ENCODE results near the gene PHETA2.
"Not testable (repeated sequence)": the region's sequence is repeated elsewhere in the genome, so short reads cannot be mapped to it uniquely, and the experiment has no call there.

DNA sequence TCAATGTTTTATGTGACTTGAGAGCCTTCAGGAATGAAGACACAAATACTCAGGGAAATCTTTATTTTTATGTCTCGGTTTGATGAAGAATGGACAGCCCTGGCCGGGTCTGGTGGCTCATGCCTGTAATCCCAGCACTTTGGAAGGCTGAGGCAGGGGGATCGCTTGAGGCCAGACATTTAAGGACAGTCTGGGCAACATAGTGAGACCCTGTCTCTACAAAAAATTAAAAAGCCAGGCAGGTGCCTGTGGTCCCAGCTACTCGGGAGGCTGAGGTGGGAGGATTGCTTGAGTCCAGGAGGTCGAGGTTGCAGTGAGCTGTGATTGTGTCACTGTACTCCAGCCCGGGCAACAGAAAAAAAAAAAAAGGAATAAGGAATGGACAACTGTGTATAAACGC, 2.5 kb upstream of the PHETA2 start:
- TF ChIP-seq, protein P1, sequence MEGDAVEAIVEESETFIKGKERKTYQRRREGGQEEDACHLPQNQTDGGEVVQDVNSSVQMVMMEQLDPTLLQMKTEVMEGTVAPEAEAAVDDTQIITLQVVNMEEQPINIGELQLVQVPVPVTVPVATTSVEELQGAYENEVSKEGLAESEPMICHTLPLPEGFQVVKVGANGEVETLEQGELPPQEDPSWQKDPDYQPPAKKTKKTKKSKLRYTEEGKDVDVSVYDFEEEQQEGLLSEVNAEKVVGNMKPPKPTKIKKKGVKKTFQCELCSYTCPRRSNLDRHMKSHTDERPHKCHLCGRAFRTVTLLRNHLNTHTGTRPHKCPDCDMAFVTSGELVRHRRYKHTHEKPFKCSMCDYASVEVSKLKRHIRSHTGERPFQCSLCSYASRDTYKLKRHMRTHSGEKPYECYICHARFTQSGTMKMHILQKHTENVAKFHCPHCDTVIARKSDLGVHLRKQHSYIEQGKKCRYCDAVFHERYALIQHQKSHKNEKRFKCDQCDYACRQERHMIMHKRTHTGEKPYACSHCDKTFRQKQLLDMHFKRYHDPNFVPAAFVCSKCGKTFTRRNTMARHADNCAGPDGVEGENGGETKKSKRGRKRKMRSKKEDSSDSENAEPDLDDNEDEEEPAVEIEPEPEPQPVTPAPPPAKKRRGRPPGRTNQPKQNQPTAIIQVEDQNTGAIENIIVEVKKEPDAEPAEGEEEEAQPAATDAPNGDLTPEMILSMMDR (conservative IDR thresholded peaks at IDR 0.05; ENCODE audit: low read depth, low read length), result not testable (repeated sequence)
- TF ChIP-seq EZH2 (IDR thresholded peaks at IDR 0.05; ENCODE audit: low read length, unreplicated experiment), result not testable (repeated sequence)

Data from PC-3 (cell line).